CD4-positive, CD25-positive, alpha-beta regulatory T cell (primary cell): ENCODE results near the gene TANGO6. TPM values are rescaled to one million over a fixed set of nuclear protein-coding genes. Genes with fewer than 3 reads are reported as not detected.

ENCODE experiments used
- ATAC-seq, 2 donors: fragments of 150-1000 bp; cut with Tn5 transposase; one replicate each; pipeline ENCODE4 v1.10.0; 2021; ENCODE audit warnings: low read depth in 2 of 2, moderate number of reproducible peaks in 2 of 2, moderate library complexity in 1 of 2
- DNase-seq, 3 donors: peaks; one replicate each; pipeline versions ENCODE4 v3.0.0 to v3.0.0-alpha.2; 2012 to 2022; ENCODE audit warnings: mixed read lengths in 1 of 3
- H3K27ac ChIP-seq: one replicate; pipeline ENCODE4 v1.7.0; 2013; ENCODE audit warnings: mild to moderate bottlenecking, low read length; ENCODE audit not compliant: insufficient read depth, poor library complexity, severe bottlenecking
- H3K27me3 ChIP-seq: one replicate; pipeline ENCODE4 v1.7.0; 2013; ENCODE audit warnings: low read length; ENCODE audit not compliant: control insufficient read depth, insufficient read depth
- H3K36me3 ChIP-seq: one replicate; pipeline ENCODE4 v1.7.0; 2013; ENCODE audit warnings: mild to moderate bottlenecking, low read length, moderate library complexity; ENCODE audit not compliant: control insufficient read depth, insufficient read depth
- H3K4me1 ChIP-seq: 2 replicates; pipeline ENCODE4 v1.7.0; 2013; ENCODE audit warnings: mild to moderate bottlenecking, low read length; ENCODE audit not compliant: insufficient read depth, control insufficient read depth, poor library complexity, severe bottlenecking
- H3K4me3 ChIP-seq: one replicate; pipeline ENCODE4 v1.7.0; 2013; ENCODE audit warnings: low read depth, mild to moderate bottlenecking, low read length, moderate library complexity
- H3K9me3 ChIP-seq, 2 experiments: 1 replicate in 1 of 2; 2 replicates in 1 of 2; pipeline ENCODE4 v1.7.0; 2013; ENCODE audit warnings: low read length in 2 of 2, mild to moderate bottlenecking in 1 of 2, moderate library complexity in 1 of 2; ENCODE audit not compliant: control insufficient read depth in 2 of 2
- H3K27ac Mint-ChIP-seq, 3 donors: one replicate each; pipeline ENCODE4 v1.8.0; 2020 to 2022; ENCODE audit warnings: mild to moderate bottlenecking in 3 of 3, mixed read lengths in 3 of 3, moderate library complexity in 2 of 3
- H3K27me3 Mint-ChIP-seq: one replicate; pipeline ENCODE4 v1.8.0; 2022; ENCODE audit warnings: mild to moderate bottlenecking, mixed read lengths
- H3K36me3 Mint-ChIP-seq: one replicate; pipeline ENCODE4 v1.8.0; 2020; ENCODE audit warnings: mixed read lengths
- H3K4me1 Mint-ChIP-seq, 4 donors: one replicate each; pipeline ENCODE4 v1.8.0; 2020 to 2022; ENCODE audit warnings: mixed read lengths in 4 of 4, mild to moderate bottlenecking in 1 of 4
- H3K4me3 Mint-ChIP-seq, 4 donors: one replicate each; pipeline ENCODE4 v1.8.0; 2020 to 2022; ENCODE audit warnings: mild to moderate bottlenecking in 4 of 4, mixed read lengths in 4 of 4, moderate library complexity in 3 of 4
- H3K9me3 Mint-ChIP-seq, 7 donors: one replicate each; pipeline ENCODE4 v1.8.0; 2020 to 2022; ENCODE audit warnings: mixed read lengths in 7 of 7, mild to moderate bottlenecking in 3 of 7, moderate library complexity in 2 of 7
- polyA plus RNA-seq, 4 donors: library from polyadenylated mRNA; unstranded; fragments of 300-500 nt; fragmentation: Illumina TruSeq; gene quantifications; one replicate each; pipeline ENCODE4 v1.2.3, GENCODE V29; 2021
- total RNA-seq: library from RNA; stranded (reverse); gene quantifications from one replicate; pipeline ENCODE4 v1.2.3, GENCODE V29; 2022

Gene TANGO6
- total and polyA plus RNA-seq, 5 donors from 2014 or later: 9.5 to 30.9 (median 12.2) TPM

GRCh38 chr16:69114976-69115355 is 271.6 kb downstream of the TANGO6 start:
- Mint-ChIP-seq H3K9me3 (no peaks in the 10 kb centered on the region), H3K27me3 (peaks cover 6% of the 10 kb centered on the region), H3K27ac (no peak overlapping the region), H3K4me3 (no peak overlapping the region), H3K4me1 (peaks cover 0 to 14% (median 2%) of the 10 kb centered on the region in 4 donors), H3K36me3 (peaks cover 31% of the 10 kb centered on the region)
- peaks cover 51% of the 10 kb centered on the region for H3K36me3 ChIP-seq
- no peaks in the 10 kb centered on the region for H3K27me3 ChIP-seq
- H3K27ac ChIP-seq: no peak overlapping the region
- ATAC-seq (no peak), DNase-seq (no peak)
- no peaks in the 10 kb centered on the region for H3K4me1 ChIP-seq
- H3K9me3 ChIP-seq: no peaks in the 10 kb centered on the region
- H3K4me3 ChIP-seq: no peak overlapping the region

- Mint-ChIP-seq H3K4me1 (peaks cover 0 to 15% (median 2%) of the 10 kb centered on the region in 4 donors), H3K27ac (peak overlapping the region in 1 of 3 donors; percentile 32), H3K4me3 (no peak overlapping the region), H3K9me3 (no peaks in the 10 kb centered on the region), H3K36me3 (peaks cover 30% of the 10 kb centered on the region), H3K27me3 (peaks cover 6% of the 10 kb centered on the region)
- Histone ChIP-seq H3K9me3 (no peaks in the 10 kb centered on the region), H3K4me3 (no peak overlapping the region), H3K27me3 (no peaks in the 10 kb centered on the region), H3K4me1 (no peaks in the 10 kb centered on the region), H3K27ac (no peak overlapping the region), H3K36me3 (peaks cover 55% of the 10 kb centered on the region)
- ATAC-seq (no peak), DNase-seq (no peak)
Observed at GRCh38 chr16:69115361-69115760, 272.0 kb downstream of the TANGO6 start.

- Histone ChIP-seq H3K9me3 (no peaks in the 10 kb centered on the region), H3K4me1 (no peaks in the 10 kb centered on the region), H3K27ac (no peak overlapping the region), H3K27me3 (no peaks in the 10 kb centered on the region), H3K4me3 (no peak overlapping the region), H3K36me3 (peaks cover 60% of the 10 kb centered on the region)
- H3K4me3 Mint-ChIP-seq: no peak overlapping the region
- peaks cover 30% of the 10 kb centered on the region for H3K36me3 Mint-ChIP-seq
- H3K27ac Mint-ChIP-seq: no peak overlapping the region
- DNase-seq: no peak
- H3K9me3 Mint-ChIP-seq: no peaks in the 10 kb centered on the region
- H3K4me1 Mint-ChIP-seq: peaks cover 0 to 15% (median under 1%) of the 10 kb centered on the region in 4 donors
- peaks cover 6% of the 10 kb centered on the region for H3K27me3 Mint-ChIP-seq
- ATAC-seq: no peak
Observed at GRCh38 chr16:69115837-69116236, 272.5 kb downstream of the TANGO6 start.

GRCh38 chr16:69116256-69116875 is 273.0 kb downstream of the TANGO6 start:
- H3K36me3 ChIP-seq: peaks cover 64% of the 10 kb centered on the region
- ATAC-seq: no peak
- no peaks in the 10 kb centered on the region for H3K4me1 ChIP-seq
- no peak overlapping the region for H3K4me3 Mint-ChIP-seq
- H3K9me3 ChIP-seq: no peaks in the 10 kb centered on the region
- no peak for DNase-seq
- H3K9me3 Mint-ChIP-seq: no peaks in the 10 kb centered on the region
- no peak overlapping the region for H3K4me3 ChIP-seq
- H3K27me3 Mint-ChIP-seq: peaks cover 6% of the 10 kb centered on the region
- H3K27ac ChIP-seq: no peak overlapping the region
- peak overlapping the region in 1 of 3 donors; percentile 66 for H3K27ac Mint-ChIP-seq
- H3K36me3 Mint-ChIP-seq: peaks cover 35% of the 10 kb centered on the region
- no peaks in the 10 kb centered on the region for H3K27me3 ChIP-seq
- peaks cover 0 to 18% (median 3%) of the 10 kb centered on the region in 4 donors for H3K4me1 Mint-ChIP-seq

GRCh38 chr16:69116906-69117305 is 273.6 kb downstream of the TANGO6 start:
- peak overlapping the region in 1 of 3 donors; percentile 66 for H3K27ac Mint-ChIP-seq
- Histone ChIP-seq H3K9me3 (no peaks in the 10 kb centered on the region), H3K4me3 (no peak overlapping the region), H3K27ac (no peak overlapping the region), H3K27me3 (no peaks in the 10 kb centered on the region), H3K4me1 (no peaks in the 10 kb centered on the region), H3K36me3 (peaks cover 64% of the 10 kb centered on the region)
- DNase-seq (no peak), ATAC-seq (no peak)
- peaks cover 6% of the 10 kb centered on the region for H3K27me3 Mint-ChIP-seq
- no peak overlapping the region for H3K4me3 Mint-ChIP-seq
- H3K4me1 Mint-ChIP-seq: peaks cover 0 to 19% (median 5%) of the 10 kb centered on the region in 4 donors
- peaks cover 33% of the 10 kb centered on the region for H3K36me3 Mint-ChIP-seq
- H3K9me3 Mint-ChIP-seq: no peaks in the 10 kb centered on the region

- Histone ChIP-seq H3K27me3 (no peaks in the 10 kb centered on the region), H3K4me3 (no peak overlapping the region), H3K4me1 (no peaks in the 10 kb centered on the region), H3K9me3 (no peaks in the 10 kb centered on the region), H3K36me3 (peaks cover 64% of the 10 kb centered on the region), H3K27ac (no peak overlapping the region)
- Mint-ChIP-seq H3K27ac (no peak overlapping the region), H3K9me3 (no peaks in the 10 kb centered on the region), H3K4me3 (no peak overlapping the region), H3K27me3 (no peaks in the 10 kb centered on the region), H3K4me1 (peaks cover 0 to 19% (median 5%) of the 10 kb centered on the region in 4 donors), H3K36me3 (peaks cover 30% of the 10 kb centered on the region)
- ATAC-seq (no peak), DNase-seq (no peak)
Observed at GRCh38 chr16:69118468-69118867, 275.1 kb downstream of the TANGO6 start.

DNA sequence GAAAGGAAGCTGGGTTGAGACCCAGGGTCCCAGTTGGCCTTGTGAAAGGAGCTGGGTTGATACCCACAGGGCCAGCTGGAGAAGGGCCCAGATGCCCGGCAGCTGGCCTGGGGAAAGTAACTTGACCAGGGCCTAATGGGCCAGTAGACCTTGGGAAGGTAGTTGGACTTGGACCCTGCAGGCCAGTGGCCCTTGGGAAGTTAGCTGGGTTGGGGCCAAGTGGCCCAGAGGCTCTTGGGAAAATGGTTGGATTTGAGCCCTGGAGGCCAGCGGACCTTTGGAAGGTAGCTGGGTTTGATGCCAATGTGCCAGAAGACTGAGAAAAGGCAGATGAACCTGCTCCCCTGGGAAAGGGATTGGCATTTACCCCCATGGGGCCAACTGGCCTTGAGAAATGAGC is 275.7 kb downstream of the TANGO6 start:
- peaks cover 64% of the 10 kb centered on the region for H3K36me3 ChIP-seq
- ATAC-seq: no peak

GRCh38 chr16:69119536-69119935 is 276.2 kb downstream of the TANGO6 start:
- Mint-ChIP-seq H3K27ac (no peak overlapping the region), H3K4me1 (peaks cover 4 to 24% (median 7%) of the 10 kb centered on the region in 4 donors), H3K36me3 (peaks cover 29% of the 10 kb centered on the region), H3K27me3 (no peaks in the 10 kb centered on the region), H3K9me3 (no peaks in the 10 kb centered on the region), H3K4me3 (no peak overlapping the region)
- ATAC-seq: no peak
- Histone ChIP-seq H3K27ac (no peak overlapping the region), H3K4me1 (no peaks in the 10 kb centered on the region), H3K36me3 (peaks cover 58% of the 10 kb centered on the region), H3K9me3 (no peaks in the 10 kb centered on the region), H3K4me3 (no peak overlapping the region), H3K27me3 (no peaks in the 10 kb centered on the region)
- DNase-seq: no peak

More for the DNA sequence above, 275.7 kb downstream of the TANGO6 start:
- H3K27me3 Mint-ChIP-seq: no peaks in the 10 kb centered on the region
- no peak for DNase-seq
- Histone ChIP-seq H3K4me3 (no peak overlapping the region), H3K27ac (no peak overlapping the region), H3K9me3 (no peaks in the 10 kb centered on the region), H3K4me1 (no peaks in the 10 kb centered on the region), H3K27me3 (no peaks in the 10 kb centered on the region)
- H3K4me3 Mint-ChIP-seq: no peak overlapping the region
- H3K27ac Mint-ChIP-seq: no peak overlapping the region
- H3K36me3 Mint-ChIP-seq: peaks cover 30% of the 10 kb centered on the region
- H3K9me3 Mint-ChIP-seq: no peaks in the 10 kb centered on the region
- H3K4me1 Mint-ChIP-seq: peaks cover 2 to 22% (median 5%) of the 10 kb centered on the region in 4 donors
